Glomerular visceral epithelial cell (primary cell): ENCODE results near the gene STMND1.

Source experiments
- DNase-seq: peaks from one replicate; pipeline ENCODE4 v3.0.0-alpha.2; 2016; ENCODE audit errors: extremely low spot score

The STMND1 gene

GRCh38 chr6:17098538-17098937, 3.3 kb upstream of the STMND1 start:
- DNase-seq = no peak

GRCh38 chr6:17099401-17100059, 2.3 kb upstream of the STMND1 start:
- DNase-seq = no peak

GRCh38 chr6:17100806-17101205, 1.0 kb upstream of the STMND1 start:
- no peak for DNase-seq

- no peak for DNase-seq
Measured at GRCh38 chr6:17102258-17102870, 514 bp downstream of the STMND1 start.

- DNase-seq = no peak
Measured at GRCh38 chr6:17103715-17104114, 1.9 kb downstream of the STMND1 start.

GRCh38 chr6:17107863-17108262, 6.0 kb downstream of the STMND1 start:
- no peak for DNase-seq

GRCh38 chr6:17115251-17116116, 13.6 kb downstream of the STMND1 start:
- peak; percentile 72 for DNase-seq

- DNase-seq = no peak
Measured at GRCh38 chr6:17116117-17116440, 14.2 kb downstream of the STMND1 start.

GRCh38 chr6:17120019-17120418, 18.2 kb downstream of the STMND1 start:
- DNase-seq = no peak

- DNase-seq = no peak
Measured at GRCh38 chr6:17125407-17125806, 23.6 kb downstream of the STMND1 start.

GRCh38 chr6:17130786-17131185, 28.9 kb downstream of the STMND1 start:
- DNase-seq = no peak

GRCh38 chr6:17132967-17133366, 31.1 kb downstream of the STMND1 start:
- DNase-seq = no peak

GRCh38 chr6:17138033-17138432, 36.2 kb downstream of the STMND1 start:
- DNase-seq = no peak

GRCh38 chr6:17144016-17144415, 42.2 kb downstream of the STMND1 start:
- no peak for DNase-seq

GRCh38 chr6:17149571-17149970, 47.7 kb downstream of the STMND1 start:
- DNase-seq = no peak

- DNase-seq = no peak
Measured at GRCh38 chr6:17150096-17150495, 48.2 kb downstream of the STMND1 start.

GRCh38 chr6:17151888-17152287, 50.0 kb downstream of the STMND1 start:
- no peak for DNase-seq

GRCh38 chr6:17152703-17153102, 50.9 kb downstream of the STMND1 start:
- DNase-seq = no peak

GRCh38 chr6:17156112-17156921, 54.5 kb downstream of the STMND1 start:
- DNase-seq = peak; percentile 76

GRCh38 chr6:17156966-17157365, 55.1 kb downstream of the STMND1 start:
- DNase-seq = no peak

- no peak for DNase-seq
Measured at GRCh38 chr6:17157617-17158016, 55.8 kb downstream of the STMND1 start.

- DNase-seq = no peak
Measured at GRCh38 chr6:17159240-17159639, 57.4 kb downstream of the STMND1 start.
